ENCODE measurements around the gene UBA1.
"Not testable (repeated sequence)": the region's sequence is repeated elsewhere in the genome, so short reads cannot be mapped to it uniquely, and the experiment has no call there.

UBA1 gene

DNA sequence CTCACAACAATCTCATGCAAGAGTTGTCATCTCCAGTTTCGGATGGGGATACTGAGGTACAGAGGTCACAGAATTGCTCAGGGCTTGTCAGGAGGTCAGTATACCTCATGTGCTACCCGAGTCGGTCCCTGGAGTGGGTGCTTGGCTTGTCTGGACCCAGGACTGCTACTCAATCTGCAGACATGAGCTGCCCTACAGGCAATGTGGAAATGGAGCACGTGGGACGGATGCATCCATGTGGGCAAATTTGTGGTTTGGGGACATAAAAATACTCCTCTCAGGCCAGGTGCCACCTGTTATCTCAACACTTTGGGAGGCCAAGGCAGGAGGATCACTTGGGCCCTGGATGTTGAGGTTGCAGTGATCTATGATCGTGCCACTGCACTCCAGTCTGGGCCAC is 54.9 kb downstream of the UBA1 start:
- H3K4me1 ChIP-seq (ENCODE audit: control extremely low read depth in 1 of 4, control insufficient read depth in 4 of 4, insufficient read depth in 4 of 4, low read length in 3 of 4): no peaks in the 10 kb centered on the region
- no peak overlapping the region for H3K27ac ChIP-seq (ENCODE audit: insufficient read depth in 1 of 2, low read depth in 1 of 2, low read length in 2 of 2, poor library complexity in 1 of 2, severe bottlenecking in 2 of 2)
- DNase-seq: no peak
- peaks cover 2 to 39% (median 10%) of the 10 kb centered on the region in 4 experiments for H3K36me3 ChIP-seq (ENCODE audit: control insufficient read depth in 4 of 4, insufficient read depth in 4 of 4, low read length in 3 of 4)
- H3K4me3 ChIP-seq (ENCODE audit: control insufficient read depth in 1 of 7, extremely low read depth in 1 of 7, insufficient read depth in 4 of 7, low read depth in 2 of 7, low read length in 6 of 7): no peak overlapping the region
- WGBS (ENCODE audit: insufficient coverage): 88% methylated on average over 6 of the region's 6 CpGs
- H3K27me3 ChIP-seq (replicated peaks in 2 of 5; ENCODE audit: control insufficient read depth in 4 of 5, insufficient read depth in 5 of 5, low read length in 4 of 5): peaks cover 0 to 47% (median 0%) of the 10 kb centered on the region in 5 experiments
- peaks cover 0 to 2% (median 0%) of the 10 kb centered on the region in 5 experiments for H3K9me3 ChIP-seq (ENCODE audit: control extremely low read depth in 1 of 5, control insufficient read depth in 4 of 5, insufficient read depth in 2 of 5, low read depth in 1 of 5, low read length in 4 of 5)
- CTCF ChIA-PET: no interaction called here
- POLR2A ChIA-PET: no interaction called here

DNA sequence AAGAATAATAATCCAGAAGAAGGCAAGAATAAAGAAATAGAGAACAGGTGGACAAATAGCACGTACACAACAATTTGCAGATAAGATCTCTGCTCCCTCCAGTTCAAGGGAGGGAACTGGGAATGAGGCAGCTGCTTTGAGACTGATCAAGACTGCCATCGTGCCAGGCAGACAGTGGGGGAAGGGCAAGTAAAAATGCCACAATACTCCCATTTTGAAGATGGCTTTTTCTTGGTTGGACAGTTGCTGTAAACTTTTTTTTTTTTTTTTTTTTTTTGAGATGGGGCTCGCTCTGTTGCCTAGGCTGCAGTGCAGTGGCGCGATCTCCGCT is 56.4 kb downstream of the UBA1 start:
- Histone ChIP-seq H3K9me3 (ENCODE audit: control extremely low read depth in 1 of 5, control insufficient read depth in 4 of 5, insufficient read depth in 2 of 5, low read depth in 1 of 5, low read length in 4 of 5) (peaks cover 0 to 11% (median 0%) of the 10 kb centered on the region in 5 experiments), H3K27ac (ENCODE audit: insufficient read depth in 1 of 2, low read depth in 1 of 2, low read length in 2 of 2, poor library complexity in 1 of 2, severe bottlenecking in 2 of 2) (no peak overlapping the region), H3K27me3 (replicated peaks in 2 of 5; ENCODE audit: control insufficient read depth in 4 of 5, insufficient read depth in 5 of 5, low read length in 4 of 5) (peaks cover 0 to 38% (median 0%) of the 10 kb centered on the region in 5 experiments), H3K4me3 (ENCODE audit: control insufficient read depth in 1 of 7, extremely low read depth in 1 of 7, insufficient read depth in 4 of 7, low read depth in 2 of 7, low read length in 6 of 7) (no peak overlapping the region), H3K36me3 (ENCODE audit: control insufficient read depth in 4 of 4, insufficient read depth in 4 of 4, low read length in 3 of 4) (peaks cover 0 to 28% (median 5%) of the 10 kb centered on the region in 4 experiments), H3K4me1 (ENCODE audit: control extremely low read depth in 1 of 4, control insufficient read depth in 4 of 4, insufficient read depth in 4 of 4, low read length in 3 of 4) (no peaks in the 10 kb centered on the region)
- no peak for DNase-seq
- ChIA-PET CTCF (no interaction called here), POLR2A (interaction anchor here (1.2 kb wide), 1 partner anchor 12 kb away, joined by 5 read pairs; no protein-coding TSS in a partner anchor)
- WGBS (ENCODE audit: insufficient coverage): 91% methylated on average over 5 of the region's 6 CpGs

DNA sequence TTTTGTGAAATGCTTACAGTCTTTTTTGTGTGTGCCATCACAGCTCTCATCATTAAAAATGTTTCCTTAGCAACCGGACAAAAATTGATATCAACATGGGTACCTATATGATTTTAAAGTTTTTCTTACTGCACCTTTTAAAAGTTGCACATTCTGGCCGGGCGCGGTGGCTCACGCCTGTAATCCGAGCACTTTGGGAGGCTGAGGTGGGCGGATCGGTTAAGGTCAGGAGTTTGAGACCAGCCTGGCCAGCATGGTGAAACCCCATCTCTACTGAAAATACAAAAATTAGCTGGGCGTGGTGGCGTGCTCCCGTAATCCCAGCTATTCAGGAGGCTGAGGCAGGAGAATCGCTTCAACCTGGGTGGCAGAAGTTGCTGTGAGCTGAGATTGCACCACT is 64.0 kb downstream of the UBA1 start:
- 84% methylated on average over 10 of the region's 12 CpGs for WGBS (ENCODE audit: insufficient coverage)
- DNase-seq; H3K27me3 ChIP-seq (replicated peaks in 2 of 5; ENCODE audit: control insufficient read depth in 4 of 5, insufficient read depth in 5 of 5, low read length in 4 of 5); POLR2A ChIA-PET; H3K27ac ChIP-seq (ENCODE audit: insufficient read depth in 1 of 2, low read depth in 1 of 2, low read length in 2 of 2, poor library complexity in 1 of 2, severe bottlenecking in 2 of 2); H3K4me3 ChIP-seq (ENCODE audit: control insufficient read depth in 1 of 7, extremely low read depth in 1 of 7, insufficient read depth in 4 of 7, low read depth in 2 of 7, low read length in 6 of 7); H3K4me1 ChIP-seq (ENCODE audit: control extremely low read depth in 1 of 4, control insufficient read depth in 4 of 4, insufficient read depth in 4 of 4, low read length in 3 of 4); H3K36me3 ChIP-seq (ENCODE audit: control insufficient read depth in 4 of 4, insufficient read depth in 4 of 4, low read length in 3 of 4): not testable (repeated sequence)
- CTCF ChIA-PET: interaction anchor here (1.6 kb wide), 1 partner anchor 16 kb away, joined by 4 read pairs; no protein-coding TSS in a partner anchor
- H3K9me3 ChIP-seq (ENCODE audit: control extremely low read depth in 1 of 5, control insufficient read depth in 4 of 5, insufficient read depth in 2 of 5, low read depth in 1 of 5, low read length in 4 of 5): peaks cover 0 to 15% (median 0%) of the 10 kb centered on the region in 5 experiments

All from common myeloid progenitor, CD34-positive (primary cell).